HUES6 (cell line): ENCODE measurements around the gene SNRPD3.
A peak's percentile ranks its signal among the peaks of the same experiment; 100 is the strongest.
"Not testable (repeated sequence)": the region's sequence is repeated elsewhere in the genome, so short reads cannot be mapped to it uniquely, and the experiment has no call there.

Experiments used
- H3K27ac ChIP-seq: 2 replicates; pipeline ENCODE4 v1.7.0; 2013; ENCODE audit warnings: low read depth, mild to moderate bottlenecking, low read length, inconsistent platforms
- H3K27me3 ChIP-seq: 2 replicates; pipeline ENCODE4 v1.6.1; 2013; ENCODE audit warnings: low read length; ENCODE audit not compliant: control insufficient read depth, insufficient read depth
- H3K36me3 ChIP-seq: 2 replicates; pipeline ENCODE4 v1.6.1; 2013; ENCODE audit warnings: low read length; ENCODE audit not compliant: control insufficient read depth, insufficient read depth
- H3K4me1 ChIP-seq: 2 replicates; pipeline ENCODE4 v1.6.1; 2013; ENCODE audit warnings: low read length; ENCODE audit not compliant: control insufficient read depth, insufficient read depth
- H3K4me3 ChIP-seq: 2 replicates; pipeline ENCODE4 v1.5.1; 2013; ENCODE audit warnings: low read depth, low read length
- H3K9ac ChIP-seq: one replicate; pipeline ENCODE4 v1.6.1; 2013; ENCODE audit warnings: mild to moderate bottlenecking, low read length
- H3K9me3 ChIP-seq: 2 replicates; pipeline ENCODE4 v1.6.1; 2013; ENCODE audit warnings: low read depth, low read length; ENCODE audit not compliant: control insufficient read depth, insufficient read depth

Gene SNRPD3

DNA sequence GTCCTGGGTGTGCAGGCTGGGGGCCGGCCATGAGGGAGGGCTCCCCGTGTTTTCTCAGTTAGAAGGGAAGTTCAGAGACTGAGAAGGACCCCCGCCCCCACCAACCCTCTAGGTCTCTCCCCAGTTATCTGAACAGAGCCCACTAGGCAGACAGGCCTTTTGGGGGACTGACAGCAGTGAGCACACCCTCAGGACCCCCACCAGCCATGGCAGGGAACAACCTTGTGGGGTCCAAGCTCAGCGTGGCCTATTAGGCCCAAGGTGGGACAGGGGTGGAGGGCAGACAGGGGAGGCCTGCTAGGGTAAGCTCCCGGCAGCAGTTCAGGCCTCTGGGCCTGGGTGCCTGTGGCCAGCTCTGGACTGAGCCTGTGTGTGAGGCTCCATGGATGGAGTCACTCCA lies 31.5 kb downstream of the SNRPD3 start:
- peaks cover 3% of the 10 kb centered on the region for H3K4me1 ChIP-seq
- H3K27me3 ChIP-seq, result no peaks in the 10 kb centered on the region
- no peak overlapping the region for H3K27ac ChIP-seq
- no peaks in the 10 kb centered on the region for H3K9me3 ChIP-seq
- H3K36me3 ChIP-seq, result peaks cover 39% of the 10 kb centered on the region
- no peak overlapping the region for H3K9ac ChIP-seq
- no peak overlapping the region for H3K4me3 ChIP-seq

DNA sequence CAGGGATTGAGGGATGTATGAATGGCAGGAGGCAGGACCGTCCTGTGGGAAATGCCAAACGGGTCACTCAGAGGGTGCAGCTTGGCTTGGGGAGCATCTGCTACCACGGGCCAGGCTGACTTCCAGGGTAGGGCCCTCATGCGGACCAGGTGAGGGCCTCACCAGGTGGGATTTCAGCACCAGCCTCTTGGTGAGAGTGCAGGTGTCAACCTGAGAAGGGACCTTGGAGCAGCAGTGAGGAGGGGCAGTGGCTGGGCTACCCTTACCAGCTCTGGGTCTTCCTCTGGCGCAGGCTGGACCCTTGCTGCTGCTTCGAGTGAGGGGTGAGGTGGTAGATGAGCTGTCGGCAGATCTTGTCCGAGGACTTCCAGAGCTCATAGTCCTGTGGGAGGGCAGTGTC lies 32.1 kb downstream of the SNRPD3 start:
- Histone ChIP-seq H3K9ac (no peak overlapping the region), H3K36me3 (peaks cover 39% of the 10 kb centered on the region), H3K9me3 (no peaks in the 10 kb centered on the region), H3K4me3 (no peak overlapping the region), H3K27ac (peak overlapping the region; percentile 27; the same call in 1 of the 2 replicates), H3K27me3 (no peaks in the 10 kb centered on the region), H3K4me1 (peaks cover 3% of the 10 kb centered on the region)

DNA sequence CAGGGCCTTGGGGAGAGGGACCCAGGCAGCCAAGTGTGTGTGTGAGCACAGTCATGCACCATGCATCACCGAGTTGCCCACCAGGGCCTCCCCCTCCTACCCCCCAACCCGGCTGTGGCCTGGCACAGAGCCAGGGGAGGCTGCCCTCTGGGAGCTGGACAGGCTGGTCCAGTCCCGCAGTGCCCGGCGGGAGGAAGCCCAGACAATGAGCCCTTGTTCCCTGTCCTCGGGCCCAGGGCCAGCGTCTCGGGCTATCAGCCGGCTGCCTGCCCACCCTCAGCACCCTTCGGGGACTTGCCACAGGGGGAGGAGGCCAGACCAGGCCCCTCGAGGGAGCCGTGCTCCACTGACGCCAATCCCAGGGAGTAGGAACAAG lies 32.6 kb downstream of the SNRPD3 start:
- 0 out of 2 replicates have a peak overlapping the region, but pooled peaks have one; percentile 27 for H3K27ac ChIP-seq
- H3K27me3 ChIP-seq, result no peaks in the 10 kb centered on the region
- no peak overlapping the region for H3K9ac ChIP-seq
- peaks cover 39% of the 10 kb centered on the region for H3K36me3 ChIP-seq
- no peak overlapping the region for H3K4me3 ChIP-seq
- H3K9me3 ChIP-seq, result no peaks in the 10 kb centered on the region
- peaks cover 7% of the 10 kb centered on the region for H3K4me1 ChIP-seq

DNA sequence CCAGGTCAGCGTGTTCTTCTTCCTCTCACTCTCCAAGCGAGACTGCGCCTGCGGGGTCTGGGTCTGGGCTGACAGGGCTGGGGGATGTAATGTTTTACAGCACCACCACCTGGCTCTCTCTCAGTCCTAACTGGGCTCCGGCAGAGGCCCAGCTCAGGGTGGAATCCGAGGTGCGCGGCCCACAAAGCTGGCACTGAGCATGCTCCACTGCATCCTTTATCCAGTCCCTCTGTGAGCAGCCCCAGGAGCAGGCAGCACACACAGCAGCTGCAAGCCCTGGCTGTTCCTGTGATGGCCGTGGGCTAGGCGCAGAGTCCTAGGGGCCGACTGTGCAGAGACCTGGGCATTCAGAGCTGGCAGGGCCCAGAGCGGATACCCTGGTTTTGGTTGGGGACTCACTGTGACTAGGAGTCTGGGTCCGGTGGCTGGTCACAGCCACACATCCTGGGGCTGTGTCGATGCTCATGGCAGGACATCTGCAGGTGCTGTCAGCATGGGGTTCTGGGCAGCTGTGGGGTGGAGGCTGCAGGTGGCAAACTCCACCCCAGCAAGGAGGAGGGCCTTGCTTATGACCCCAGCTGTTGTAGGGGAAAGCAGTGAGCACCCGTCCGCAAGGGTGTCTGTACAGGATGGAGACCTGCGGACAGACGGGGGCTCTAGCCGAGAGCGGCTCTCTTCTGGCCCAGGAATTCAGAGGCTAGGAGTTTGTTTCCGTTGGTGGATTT lies 33.1 kb downstream of the SNRPD3 start:
- Histone ChIP-seq H3K27me3 (no peaks in the 10 kb centered on the region), H3K4me3 (no peak overlapping the region), H3K4me1 (peaks cover 11% of the 10 kb centered on the region), H3K36me3 (peaks cover 39% of the 10 kb centered on the region), H3K9ac (no peak overlapping the region), H3K9me3 (no peaks in the 10 kb centered on the region), H3K27ac (no peak overlapping the region)

DNA sequence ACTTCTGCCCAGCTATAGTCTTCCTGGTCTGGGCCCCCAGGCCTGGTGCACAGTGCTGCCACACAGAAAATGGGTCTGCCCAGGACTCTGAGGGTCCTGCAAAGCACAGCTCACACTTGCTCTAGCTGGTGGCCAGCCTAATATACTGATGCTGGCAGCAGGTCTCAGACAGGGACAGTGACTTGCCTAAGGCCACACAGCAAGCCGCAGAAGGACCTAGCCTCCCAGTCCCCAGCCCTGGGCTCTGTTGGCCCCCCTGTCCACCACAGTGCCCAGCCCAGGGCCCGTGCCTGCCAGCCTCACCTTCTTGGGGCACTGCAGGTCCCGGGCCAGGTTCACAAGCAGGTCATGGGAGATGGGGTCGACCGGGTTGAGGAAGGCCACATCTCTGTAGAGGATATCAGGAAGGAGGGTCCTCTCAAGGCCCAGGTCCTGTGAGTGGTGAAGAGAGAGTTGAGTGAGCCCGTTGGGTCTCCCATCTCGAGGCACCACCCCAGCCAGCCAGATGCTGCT lies 33.8 kb downstream of the SNRPD3 start:
- Histone ChIP-seq H3K27ac (no peak overlapping the region), H3K9ac (no peak overlapping the region), H3K4me1 (peaks cover 17% of the 10 kb centered on the region), H3K27me3 (no peaks in the 10 kb centered on the region), H3K4me3 (no peak overlapping the region), H3K36me3 (peaks cover 39% of the 10 kb centered on the region), H3K9me3 (no peaks in the 10 kb centered on the region)

DNA sequence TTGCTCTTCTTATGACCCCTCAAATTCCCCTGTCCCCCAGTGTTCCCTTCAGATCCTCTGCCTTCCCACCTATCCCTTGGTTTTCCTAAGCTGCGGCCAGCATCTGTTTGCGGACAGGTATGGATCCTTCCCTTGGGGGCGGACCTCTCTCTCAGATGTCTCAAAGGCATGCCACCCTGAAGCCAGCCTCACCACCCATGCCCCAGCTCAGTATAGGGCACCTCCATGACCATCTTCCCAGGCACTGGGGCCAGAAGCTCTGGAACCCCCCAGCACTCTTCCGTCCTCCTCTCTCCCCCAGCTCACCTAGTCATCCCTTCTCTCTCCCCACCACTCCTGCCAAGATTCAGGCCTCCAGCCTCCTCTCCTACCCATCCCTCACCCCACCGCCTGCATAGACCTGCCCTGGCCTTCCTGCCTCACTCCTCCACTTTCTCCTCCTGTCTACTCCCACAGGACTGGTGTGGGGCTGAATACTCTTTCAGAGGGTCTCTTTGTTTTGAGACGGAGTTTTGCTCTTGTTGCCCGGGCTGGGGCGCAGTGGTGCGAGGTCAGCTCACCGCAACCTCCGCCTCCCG lies 34.9 kb downstream of the SNRPD3 start:
- no peak overlapping the region for H3K4me3 ChIP-seq

DNA sequence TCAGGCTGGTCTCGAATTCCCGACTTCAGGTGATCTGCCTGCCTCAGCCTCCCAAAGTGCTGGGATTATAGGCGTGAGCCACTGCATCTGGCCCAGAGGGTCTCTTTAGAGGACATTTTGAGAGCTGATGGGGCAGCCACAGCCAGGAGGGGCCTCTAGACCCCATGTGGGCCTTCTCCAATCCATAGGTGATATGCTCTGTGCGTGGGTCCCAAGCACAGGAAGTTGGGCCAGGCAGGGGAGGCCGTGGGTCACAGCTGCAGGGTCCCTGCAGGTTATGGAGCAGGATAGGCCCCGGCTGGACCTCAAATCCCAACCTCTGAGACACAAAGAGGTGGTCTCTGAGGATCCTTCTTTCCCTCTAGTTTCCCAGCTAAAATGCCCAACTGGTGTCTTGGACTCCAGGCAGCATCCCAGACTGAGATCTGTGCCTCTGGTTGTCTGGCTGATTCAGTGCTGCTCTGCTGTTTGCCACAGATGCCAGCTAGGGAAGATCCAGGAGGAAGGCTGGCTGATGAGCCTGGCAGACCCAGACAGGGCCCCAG lies 35.6 kb downstream of the SNRPD3 start:
- no peaks in the 10 kb centered on the region for H3K9me3 ChIP-seq
- peaks cover 29% of the 10 kb centered on the region for H3K36me3 ChIP-seq
- H3K9ac ChIP-seq, result no peak overlapping the region
- no peak overlapping the region for H3K4me3 ChIP-seq
- no peak overlapping the region for H3K27ac ChIP-seq
- peaks cover 21% of the 10 kb centered on the region for H3K4me1 ChIP-seq
- no peaks in the 10 kb centered on the region for H3K27me3 ChIP-seq

More for the DNA sequence above, 34.9 kb downstream of the SNRPD3 start:
- Histone ChIP-seq H3K27ac (no peak overlapping the region), H3K9me3 (no peaks in the 10 kb centered on the region), H3K36me3 (peaks cover 35% of the 10 kb centered on the region), H3K4me1 (peaks cover 21% of the 10 kb centered on the region), H3K27me3 (no peaks in the 10 kb centered on the region), H3K9ac (no peak overlapping the region)

DNA sequence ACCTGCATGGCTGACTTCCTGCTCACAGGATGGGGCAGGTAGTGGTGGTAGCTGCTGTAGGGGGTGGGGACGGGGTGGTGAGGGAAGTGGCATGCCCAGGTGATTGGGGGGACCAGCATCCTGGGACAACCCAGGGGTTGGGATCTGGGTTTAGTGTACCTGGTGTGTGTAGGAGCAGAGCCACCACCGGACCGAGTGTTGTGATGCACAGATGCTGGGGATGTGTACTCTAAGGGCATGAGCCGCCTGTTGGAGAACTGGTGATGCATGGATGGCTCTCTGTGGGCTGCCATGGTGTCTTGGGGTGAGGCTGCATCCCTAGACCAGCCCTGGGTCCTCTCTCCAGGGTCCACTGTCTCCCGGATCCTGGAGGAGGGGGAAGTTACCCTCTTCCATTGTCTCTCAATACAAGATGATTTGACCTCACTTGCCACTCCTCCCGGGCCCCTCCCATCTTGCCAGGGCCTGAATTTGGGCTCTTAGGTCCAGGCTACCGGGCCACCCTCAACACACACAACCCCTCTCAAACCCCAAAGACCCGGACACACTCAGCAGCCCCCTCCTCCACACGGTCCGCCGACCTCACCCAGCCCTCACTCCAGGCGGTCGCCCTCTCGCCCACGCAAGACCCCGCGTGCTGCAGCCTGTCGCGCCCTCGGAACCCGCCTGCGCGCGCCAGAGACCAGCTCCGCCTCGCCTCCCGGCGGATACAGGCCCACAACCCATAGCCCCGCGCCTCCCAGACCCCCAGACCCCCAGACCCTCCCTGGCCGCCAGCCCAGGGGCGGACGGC lies 36.5 kb downstream of the SNRPD3 start:
- no peak overlapping the region for H3K27ac ChIP-seq
- H3K27me3 ChIP-seq, result no peaks in the 10 kb centered on the region
- no peaks in the 10 kb centered on the region for H3K9me3 ChIP-seq
- H3K4me1 ChIP-seq, result peaks cover 21% of the 10 kb centered on the region
- H3K9ac ChIP-seq, result peak overlapping the region; percentile 83
- H3K4me3 ChIP-seq, result peak overlapping the region; percentile 93
- peaks cover 23% of the 10 kb centered on the region for H3K36me3 ChIP-seq

DNA sequence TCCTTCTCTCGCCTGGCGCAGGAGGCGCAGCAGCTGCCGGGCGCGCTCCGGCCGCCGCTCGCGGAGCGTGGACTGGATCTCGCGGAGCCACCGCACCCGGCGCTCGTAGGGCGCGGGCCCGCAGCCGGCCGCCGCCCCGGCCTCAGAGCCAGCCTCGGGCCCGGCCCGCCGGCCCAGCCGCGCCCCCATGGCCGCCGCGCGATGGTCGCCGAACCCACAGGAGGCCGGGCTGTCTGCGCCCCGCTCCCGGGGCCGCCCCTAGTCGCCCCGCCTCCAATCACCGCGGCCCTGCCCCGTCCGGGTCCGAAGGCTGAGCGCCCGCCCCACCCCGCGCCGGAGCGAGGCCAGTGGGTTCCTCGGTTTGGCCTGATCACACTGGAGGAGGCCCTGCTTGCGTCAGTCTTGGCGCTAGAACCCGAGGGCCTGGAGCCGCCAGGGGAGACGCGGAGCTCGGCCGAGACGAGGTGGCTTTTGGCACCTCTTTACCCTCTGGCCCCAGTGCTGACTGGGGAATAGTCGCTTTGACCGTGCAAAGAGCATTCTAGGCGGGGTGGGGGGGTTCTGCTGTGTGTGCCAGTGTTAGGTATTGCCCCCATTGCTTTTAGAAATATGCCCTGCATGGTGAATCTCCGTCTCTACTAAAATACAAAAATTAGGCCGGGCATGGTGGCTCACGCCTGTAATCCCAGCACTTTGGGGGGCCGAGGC lies 37.2 kb downstream of the SNRPD3 start, which contains the start of gene LRRC75B:
LRRC75B (minus strand) TSS at position 223 of the 708 bp plus-strand sequence; CDS start at position 189, 34 bp downstream.
- Histone ChIP-seq H3K4me3 (peak within 1 kb of the TSS; percentile 93), H3K4me1 (peaks cover 21% of the 10 kb centered on the region), H3K27ac (peak within 1 kb of the TSS; percentile 83; the same call in 1 of the 2 replicates), H3K36me3 (peaks cover 15% of the 10 kb centered on the region), H3K27me3 (no peaks in the 10 kb centered on the region), H3K9ac (peak within 1 kb of the TSS; percentile 83), H3K9me3 (no peaks in the 10 kb centered on the region)

DNA sequence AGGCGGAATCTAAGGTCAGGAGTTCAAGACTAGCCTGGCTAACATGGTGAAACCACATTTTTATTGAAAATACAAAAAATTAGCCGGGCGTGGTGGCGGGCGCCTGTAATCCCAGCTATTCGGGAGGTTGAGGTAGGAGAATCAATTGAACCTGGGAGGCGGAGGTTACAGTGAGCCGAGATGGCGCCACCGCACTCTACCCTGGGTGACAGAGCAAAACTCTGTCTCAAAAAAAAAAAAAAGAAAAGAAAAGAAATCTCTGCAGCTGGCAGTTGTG lies 37.7 kb downstream of the SNRPD3 start:
- peak overlapping the region; percentile 83; the same call in 1 of the 2 replicates for H3K27ac ChIP-seq
- H3K4me3 ChIP-seq, result peak overlapping the region; percentile 93
- not testable (repeated sequence) for H3K27me3 ChIP-seq, H3K9me3 ChIP-seq, H3K9ac ChIP-seq
- H3K36me3 ChIP-seq, result peaks cover 11% of the 10 kb centered on the region
- H3K4me1 ChIP-seq, result peaks cover 21% of the 10 kb centered on the region
